ENCODE results near the gene TNF.

The TNF gene

DNA sequence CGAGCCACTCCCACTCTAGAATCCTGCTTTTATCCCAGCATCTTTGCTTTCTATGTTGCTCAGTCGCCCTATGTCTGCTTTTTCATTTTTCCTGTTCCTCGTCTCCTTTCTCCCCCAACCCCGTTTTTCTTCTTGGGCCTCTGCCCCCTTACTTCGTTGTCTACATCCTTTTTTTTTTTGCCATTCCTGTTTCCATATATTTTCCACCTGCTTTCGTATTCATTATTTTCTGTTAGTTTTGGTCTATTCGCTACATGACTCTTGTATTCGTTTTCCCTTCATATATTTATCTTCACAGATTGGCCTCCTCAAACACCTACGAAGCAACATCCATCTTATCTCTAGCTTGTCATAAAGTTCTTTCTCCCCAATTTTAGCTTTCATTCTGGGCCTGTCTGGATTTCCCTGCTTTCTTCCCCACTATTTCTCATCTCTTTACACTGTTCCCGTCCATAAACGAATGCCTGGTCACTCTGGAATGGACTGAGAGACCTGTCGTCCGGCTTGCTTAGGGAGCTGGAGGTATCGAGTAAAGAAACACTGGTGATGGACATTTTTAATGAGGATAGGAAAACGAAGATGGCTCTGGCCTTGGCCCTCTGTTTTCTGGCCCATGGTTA, 46.1 kb downstream of the TNF start:
- peak overlapping the region; percentile 61 for H3K4me3 ChIP-seq (ENCODE audit: low read depth, low read length)
- TF ChIP-seq, protein P1, sequence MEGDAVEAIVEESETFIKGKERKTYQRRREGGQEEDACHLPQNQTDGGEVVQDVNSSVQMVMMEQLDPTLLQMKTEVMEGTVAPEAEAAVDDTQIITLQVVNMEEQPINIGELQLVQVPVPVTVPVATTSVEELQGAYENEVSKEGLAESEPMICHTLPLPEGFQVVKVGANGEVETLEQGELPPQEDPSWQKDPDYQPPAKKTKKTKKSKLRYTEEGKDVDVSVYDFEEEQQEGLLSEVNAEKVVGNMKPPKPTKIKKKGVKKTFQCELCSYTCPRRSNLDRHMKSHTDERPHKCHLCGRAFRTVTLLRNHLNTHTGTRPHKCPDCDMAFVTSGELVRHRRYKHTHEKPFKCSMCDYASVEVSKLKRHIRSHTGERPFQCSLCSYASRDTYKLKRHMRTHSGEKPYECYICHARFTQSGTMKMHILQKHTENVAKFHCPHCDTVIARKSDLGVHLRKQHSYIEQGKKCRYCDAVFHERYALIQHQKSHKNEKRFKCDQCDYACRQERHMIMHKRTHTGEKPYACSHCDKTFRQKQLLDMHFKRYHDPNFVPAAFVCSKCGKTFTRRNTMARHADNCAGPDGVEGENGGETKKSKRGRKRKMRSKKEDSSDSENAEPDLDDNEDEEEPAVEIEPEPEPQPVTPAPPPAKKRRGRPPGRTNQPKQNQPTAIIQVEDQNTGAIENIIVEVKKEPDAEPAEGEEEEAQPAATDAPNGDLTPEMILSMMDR (IDR thresholded peaks at IDR 0.05; ENCODE audit: low read depth, low read length) = no peak
- in situ Hi-C loops (cut with HindIII; ENCODE audit: low sequenced_read_pairs) = no loop called here
- DNase-seq (ENCODE audit: low read depth, low spot score) = no peak

DNA sequence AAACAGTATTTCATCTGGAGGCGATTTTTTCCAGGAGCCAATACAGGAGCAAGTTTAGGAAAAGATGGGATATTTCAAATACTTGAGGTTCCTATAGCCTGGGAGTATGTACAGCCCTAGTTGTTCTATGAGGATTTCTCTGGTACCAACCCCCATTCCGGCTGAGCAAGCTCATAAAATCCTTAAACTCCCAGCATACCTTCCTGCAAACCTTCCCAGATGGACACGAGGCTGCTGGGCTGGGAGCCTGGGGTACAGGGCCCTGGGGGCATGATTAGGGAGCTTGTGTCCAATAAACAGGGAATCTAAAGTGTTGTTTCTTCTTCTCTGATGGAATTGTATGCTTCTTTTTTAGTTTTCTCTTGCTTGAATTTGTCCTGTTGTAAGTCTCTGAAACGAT, 46.6 kb downstream of the TNF start:
- H3K4me3 ChIP-seq (ENCODE audit: low read depth, low read length) = peak overlapping the region; percentile 61
- DNase-seq (ENCODE audit: low read depth, low spot score) = no peak
- TF ChIP-seq, protein P1 (IDR thresholded peaks at IDR 0.05; ENCODE audit: low read depth, low read length) = no peak
- in situ Hi-C loops (cut with HindIII; ENCODE audit: low sequenced_read_pairs) = no loop called here

- in situ Hi-C loops (cut with HindIII; ENCODE audit: low sequenced_read_pairs) = no loop called here
- TF ChIP-seq, protein P1 (IDR thresholded peaks at IDR 0.05; ENCODE audit: low read depth, low read length) = no peak
- DNase-seq (ENCODE audit: low read depth, low spot score) = no peak
- H3K4me3 ChIP-seq (ENCODE audit: low read depth, low read length) = peak overlapping the region; percentile 61
These were observed 47.3 kb downstream of the TNF start for GRCh38 chr6:31622684-31623091.

DNA sequence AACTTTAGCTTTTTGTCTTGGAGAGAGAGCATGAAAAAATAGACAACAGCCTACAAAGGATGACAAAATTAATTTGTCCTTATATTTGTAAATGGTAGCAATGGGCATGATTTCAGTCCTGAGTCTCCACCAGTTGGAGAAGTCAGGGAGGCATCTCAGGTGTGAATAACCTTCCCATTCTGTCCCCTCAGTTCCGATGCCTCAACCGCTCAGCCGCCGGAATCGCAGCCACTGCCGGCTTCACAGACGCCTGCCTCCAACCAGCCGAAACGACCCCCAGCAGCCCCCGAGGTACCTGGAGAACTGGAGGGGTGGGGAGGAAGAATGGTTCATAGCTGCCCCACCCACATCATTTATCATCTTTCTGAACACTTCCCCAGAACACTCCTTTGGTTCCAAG, 48.7 kb downstream of the TNF start:
- no peak overlapping the region for H3K4me3 ChIP-seq (ENCODE audit: low read depth, low read length)
- in situ Hi-C loops (cut with HindIII; ENCODE audit: low sequenced_read_pairs) = no loop called here
- no peak for DNase-seq (ENCODE audit: low read depth, low spot score)
- TF ChIP-seq, protein P1 (IDR thresholded peaks at IDR 0.05; ENCODE audit: low read depth, low read length) = no peak

DNA sequence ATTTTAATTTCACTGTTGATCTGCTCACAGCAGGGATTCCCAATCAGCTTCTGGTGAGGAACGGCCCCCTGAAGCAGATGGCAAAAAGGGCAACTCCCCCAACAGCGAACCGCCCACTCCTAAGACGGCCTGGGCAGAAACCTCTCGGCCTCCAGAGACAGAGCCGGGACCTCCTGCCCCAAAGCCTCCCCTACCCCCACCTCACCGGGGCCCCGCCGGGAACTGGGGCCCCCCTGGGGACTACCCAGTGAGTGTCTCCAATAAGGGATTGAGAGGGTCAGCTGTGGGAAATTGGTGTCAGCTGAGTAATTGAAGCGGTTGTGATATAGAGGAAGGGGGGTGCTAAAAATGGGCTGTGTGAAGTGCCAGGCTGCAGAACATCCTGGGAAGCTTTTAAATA, 51.6 kb downstream of the TNF start:
- no peak overlapping the region for H3K4me3 ChIP-seq (ENCODE audit: low read depth, low read length)
- DNase-seq (ENCODE audit: low read depth, low spot score) = no peak
- in situ Hi-C loops (cut with HindIII; ENCODE audit: low sequenced_read_pairs) = no loop called here
- TF ChIP-seq, protein P1 (IDR thresholded peaks at IDR 0.05; ENCODE audit: low read depth, low read length) = no peak

- H3K4me3 ChIP-seq (ENCODE audit: low read depth, low read length) = no peak overlapping the region
- in situ Hi-C loops (cut with HindIII; ENCODE audit: low sequenced_read_pairs) = no loop called here
- DNase-seq (ENCODE audit: low read depth, low spot score) = no peak
- TF ChIP-seq, protein P1 (IDR thresholded peaks at IDR 0.05; ENCODE audit: low read depth, low read length) = no peak
These were observed 52.4 kb downstream of the TNF start for GRCh38 chr6:31627690-31628287.
